WTC11 (cell line): ENCODE measurements around the gene FAR2. TPM values are rescaled to one million over a fixed set of nuclear protein-coding genes. Genes with fewer than 3 reads are reported as not detected.

Experiments
- ATAC-seq: fragments of 200-7000 bp; cut with Tn5 transposase; 2 replicates; pipeline ENCODE4 v1.10.0; 2021; ENCODE audit warnings: mild to moderate bottlenecking, moderate library complexity
- CTCF ChIA-PET: fragments of 300-600 bp; sonication (Branson Sonifier 250); formaldehyde crosslinking; loops from one replicate; lab custom pipeline; 2021; ENCODE audit warnings: antibody characterized with exemption; lab: Charles Lee
- POLR2A ChIA-PET: fragments of 350-600 bp; sonication (Branson Sonifier 250); formaldehyde crosslinking; loops from one replicate; lab custom pipeline; 2021; ENCODE audit warnings: antibody characterized with exemption; lab: Charles Lee
- DNase-seq: peaks from one replicate; pipeline ENCODE4 v3.0.0; 2021; ENCODE audit warnings: low spot score
- H3K27ac Mint-ChIP-seq: 2 replicates; pipeline ENCODE4 v1.8.0; 2021; ENCODE audit warnings: mixed read lengths
- H3K27me3 Mint-ChIP-seq: 2 replicates; pipeline ENCODE4 v1.8.0; 2021; ENCODE audit warnings: low read depth, mild to moderate bottlenecking, moderate library complexity, mixed read lengths
- H3K36me3 Mint-ChIP-seq: 2 replicates; pipeline ENCODE4 v1.8.0; 2021; ENCODE audit warnings: mixed read lengths
- H3K4me1 Mint-ChIP-seq: 2 replicates; pipeline ENCODE4 v1.8.0; 2022; ENCODE audit warnings: mixed read lengths
- H3K4me3 Mint-ChIP-seq: 2 replicates; pipeline ENCODE4 v1.8.0; 2021; ENCODE audit warnings: mild to moderate bottlenecking, moderate library complexity, mixed read lengths
- H3K9me3 Mint-ChIP-seq: 2 replicates; pipeline ENCODE4 v1.8.0; 2021; ENCODE audit warnings: mixed read lengths
- AR ChIP-seq: fragments of 250-450 bp; sonication (Bioruptor Pico); IDR thresholded peaks from 2 replicates; pipeline ENCODE4 v1.9.0; 2021; ENCODE audit warnings: mild to moderate bottlenecking
- CTCF ChIP-seq: fragments of 200-600 bp; IDR thresholded peaks from 2 replicates; pipeline ENCODE4 v1.8.0; 2022; ENCODE audit warnings: antibody characterized with exemption
- ESRRA ChIP-seq: sonication (generic); formaldehyde crosslinking; IDR thresholded peaks from 2 replicates; pipeline ENCODE4 v1.8.1; 2022; ENCODE audit warnings: mild to moderate bottlenecking, missing genetic modification reagents, borderline replicate concordance
- GABPB1 ChIP-seq: sonication (generic); formaldehyde crosslinking; IDR thresholded peaks from 2 replicates; pipeline ENCODE4 v1.8.1; 2023; ENCODE audit warnings: mild to moderate bottlenecking, missing genetic modification reagents
- MAX ChIP-seq: sonication (generic); formaldehyde crosslinking; IDR thresholded peaks from 2 replicates; pipeline ENCODE4 v1.8.0; 2022; ENCODE audit warnings: mild to moderate bottlenecking, missing genetic modification reagents
- PRRX2 ChIP-seq: fragments of 250-450 bp; sonication (Bioruptor Pico); IDR thresholded peaks from 2 replicates; pipeline ENCODE4 v1.8.0; 2021; ENCODE audit warnings: mild to moderate bottlenecking
- RELA ChIP-seq: sonication (generic); formaldehyde crosslinking; IDR thresholded peaks from 2 replicates; pipeline ENCODE4 v1.8.1; 2022; ENCODE audit warnings: missing genetic modification reagents, mild to moderate bottlenecking, borderline replicate concordance
- RORB ChIP-seq: fragments of 250-450 bp; sonication (Bioruptor Pico); IDR thresholded peaks from 2 replicates; pipeline ENCODE4 v1.9.0; 2021; ENCODE audit warnings: mild to moderate bottlenecking
- SOX15 ChIP-seq: fragments of 250-450 bp; sonication (Bioruptor Pico); IDR thresholded peaks from 2 replicates; pipeline ENCODE4 v1.9.0; 2021; ENCODE audit warnings: mild to moderate bottlenecking
- SP1 ChIP-seq: sonication (generic); formaldehyde crosslinking; conservative IDR thresholded peaks from 2 replicates; pipeline ENCODE4 v1.8.1; 2022; ENCODE audit warnings: missing genetic modification reagents
- TEAD4 ChIP-seq: sonication (generic); formaldehyde crosslinking; IDR thresholded peaks from 2 replicates; pipeline ENCODE4 v1.8.0; 2022; ENCODE audit warnings: mild to moderate bottlenecking, missing genetic modification reagents
- USF2 ChIP-seq: sonication (generic); formaldehyde crosslinking; IDR thresholded peaks from 2 replicates; pipeline ENCODE4 v1.8.1; 2023; ENCODE audit warnings: mild to moderate bottlenecking, missing genetic modification reagents, moderate library complexity
- ZNF396 ChIP-seq: fragments of 250-450 bp; sonication (Bioruptor Pico); IDR thresholded peaks from 2 replicates; pipeline ENCODE4 v1.8.0; 2021; ENCODE audit warnings: mild to moderate bottlenecking, moderate library complexity, borderline replicate concordance
- total RNA-seq: library from RNA; stranded (reverse); gene quantifications from 3 replicates; pipeline ENCODE4 v1.2.3, GENCODE V29; 2021
- TF ChIP-seq, protein P1 (sequence below): sonication (generic); formaldehyde crosslinking; IDR thresholded peaks from 2 replicates; pipeline ENCODE4 v1.8.0; 2022; ENCODE audit warnings: mild to moderate bottlenecking, missing genetic modification reagents
- TF ChIP-seq, protein P2 (sequence below): sonication (generic); formaldehyde crosslinking; conservative IDR thresholded peaks from 2 replicates; pipeline ENCODE4 v1.8.1; 2022; ENCODE audit warnings: mild to moderate bottlenecking, missing genetic modification reagents

FAR2 gene
- total RNA-seq, 1 experiment from 2014 or later: 20.0 TPM

DNA sequence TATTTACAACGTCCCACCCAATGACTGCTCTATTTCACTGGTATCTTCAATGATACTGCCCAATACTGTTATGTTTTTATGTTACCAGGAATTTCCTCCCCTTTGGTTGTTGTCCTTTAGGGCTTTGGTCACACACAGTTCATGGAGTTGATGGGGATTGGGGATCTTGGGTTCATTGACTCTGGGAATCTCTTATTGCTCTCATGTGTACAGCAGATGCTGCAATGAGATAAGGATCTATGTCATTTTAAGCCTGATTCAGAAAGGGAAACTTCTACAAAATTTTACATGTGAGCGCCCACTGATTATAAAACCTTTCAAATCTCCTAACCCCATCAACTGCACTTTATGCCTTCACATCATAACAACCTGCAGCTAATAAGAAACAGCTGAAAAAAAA, 67.2 kb downstream of the FAR2 start:
- Mint-ChIP-seq H3K4me1 (peaks cover 4% of the 10 kb centered on the region; the same call in 1 of the 2 replicates), H3K27me3 (no peaks in the 10 kb centered on the region; the same call in 1 of the 2 replicates), H3K9me3 (no peaks in the 10 kb centered on the region), H3K27ac (no peak overlapping the region), H3K4me3 (no peak overlapping the region), H3K36me3 (no peaks in the 10 kb centered on the region)
- DNase-seq (no peak), ATAC-seq (no peak)
- TF ChIP-seq AR (CRISPR knock-in tag) (no peak), ESRRA (CRISPR knock-in tag) (no peak), TEAD4 (CRISPR knock-in tag) (no peak)
- ChIA-PET POLR2A (no interaction called here), CTCF (no interaction called here)

- no peak for DNase-seq
- TF ChIP-seq CTCF (no peak), SP1 (CRISPR knock-in tag) (no peak), ZNF396 (CRISPR knock-in tag) (no peak), USF2 (CRISPR knock-in tag) (no peak), PRRX2 (CRISPR knock-in tag) (no peak), MAX (no peak), RELA (no peak), GABPB1 (CRISPR knock-in tag) (no peak), SOX15 (CRISPR knock-in tag) (no peak), RORB (CRISPR knock-in tag) (no peak)
- TF ChIP-seq, protein P1, sequence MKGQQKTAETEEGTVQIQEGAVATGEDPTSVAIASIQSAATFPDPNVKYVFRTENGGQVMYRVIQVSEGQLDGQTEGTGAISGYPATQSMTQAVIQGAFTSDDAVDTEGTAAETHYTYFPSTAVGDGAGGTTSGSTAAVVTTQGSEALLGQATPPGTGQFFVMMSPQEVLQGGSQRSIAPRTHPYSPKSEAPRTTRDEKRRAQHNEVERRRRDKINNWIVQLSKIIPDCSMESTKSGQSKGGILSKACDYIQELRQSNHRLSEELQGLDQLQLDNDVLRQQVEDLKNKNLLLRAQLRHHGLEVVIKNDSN (CRISPR knock-in tag): no peak
- TF ChIP-seq, protein P2, sequence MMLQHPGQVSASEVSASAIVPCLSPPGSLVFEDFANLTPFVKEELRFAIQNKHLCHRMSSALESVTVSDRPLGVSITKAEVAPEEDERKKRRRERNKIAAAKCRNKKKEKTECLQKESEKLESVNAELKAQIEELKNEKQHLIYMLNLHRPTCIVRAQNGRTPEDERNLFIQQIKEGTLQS (CRISPR knock-in tag): no peak
- TF ChIP-seq, all 79 proteins: peak for 0
- Mint-ChIP-seq H3K27ac (no peak overlapping the region), H3K27me3 (no peaks in the 10 kb centered on the region; the same call in 1 of the 2 replicates), H3K36me3 (peaks cover under 1% of the 10 kb centered on the region; the same call in 1 of the 2 replicates), H3K4me1 (peaks cover 4% of the 10 kb centered on the region; the same call in 1 of the 2 replicates), H3K4me3 (no peak overlapping the region), H3K9me3 (peaks cover under 1% of the 10 kb centered on the region)
- no peak for ATAC-seq
- CTCF ChIA-PET: no interaction called here
- POLR2A ChIA-PET: no interaction called here
Measured at GRCh38 chr12:29216797-29217575, 67.9 kb downstream of the FAR2 start.
